H1 (cell line): ENCODE data around the gene TSR3. TPM values are rescaled to one million over a fixed set of nuclear protein-coding genes. Genes with fewer than 3 reads are reported as not detected.

Experiments used
- ASH2L ChIP-seq: fragments of 200-600, 300-600 bp; sonication (generic); IDR thresholded peaks from one replicate; pipeline ENCODE4 v1.7.1; 2017; ENCODE audit warnings: low read length
- CTBP2 ChIP-seq: IDR thresholded peaks from 2 replicates; pipeline ENCODE4 v1.7.0; 2011; ENCODE audit warnings: borderline replicate concordance, mild to moderate bottlenecking, moderate library complexity, mixed read lengths, low read length; ENCODE audit not compliant: insufficient read depth, insufficient read length
- HDAC6 ChIP-seq: IDR thresholded peaks from one replicate; pipeline ENCODE4 v1.7.1; 2012; ENCODE audit warnings: low read depth, mild to moderate bottlenecking, inconsistent platforms, low read length, moderate library complexity
- JUN ChIP-seq: IDR thresholded peaks from 2 replicates; pipeline ENCODE4 v1.6.1; 2011; ENCODE audit warnings: low read depth, mild to moderate bottlenecking, improper control_type of control experiment, low read length
- SAP30 ChIP-seq: fragments of 300-600 bp; sonication (generic); IDR thresholded peaks from 2 replicates; pipeline ENCODE4 v1.7.1; 2012; ENCODE audit warnings: low read length, moderate library complexity, mild to moderate bottlenecking, inconsistent platforms; ENCODE audit not compliant: insufficient read depth, insufficient replicate concordance
- SIN3A ChIP-seq, 2 experiments: IDR thresholded peaks in 1 of 2; conservative IDR thresholded peaks in 1 of 2; 2 replicates each; pipeline ENCODE4 v1.6.1; 2011 to 2012; ENCODE audit warnings: low read length in 2 of 2, improper control_type of control experiment in 1 of 2, low read depth in 1 of 2, mild to moderate bottlenecking in 1 of 2
- SIRT6 ChIP-seq: IDR thresholded peaks from one replicate; pipeline ENCODE4 v1.7.1; 2012; ENCODE audit warnings: low read length, inconsistent platforms
- SRF ChIP-seq: IDR thresholded peaks from 2 replicates; pipeline ENCODE4 v1.6.1; 2011; ENCODE audit warnings: mild to moderate bottlenecking, low read depth, low read length, moderate library complexity
- polyA plus RNA-seq, 7 experiments: library from polyadenylated mRNA; depleted of rRNA in 3 of 7; stranded (reverse) in 5 of 7; unstranded in 2 of 7; fragments of >200 nt in 5 of 7; fragments of 200-250 nt in 2 of 7; gene quantifications; 1 replicate in 5 of 7; 2 replicates in 1 of 7; 4 replicates in 1 of 7; pipeline versions ENCODE4 v1.2.1 to v1.2.3, GENCODE V29; 2011 to 2013; ENCODE audit warnings: missing spikeins in 2 of 7, mixed read lengths in 2 of 7
- total RNA-seq: library from RNA; stranded (reverse); fragmentation: NEBNext Ultra II Directional; extraction: Animal tissue kit (Norgen Biotek cat#: 25700); gene quantifications from 2 replicates; pipeline ENCODE4 v1.2.1, GENCODE V29; 2021
- TF ChIP-seq, protein P1 (sequence below): fragments of 300-600 bp; sonication (generic); IDR thresholded peaks from 2 replicates; pipeline ENCODE4 v1.7.1; 2012; ENCODE audit warnings: low read length, moderate library complexity, mild to moderate bottlenecking, inconsistent platforms; ENCODE audit not compliant: insufficient replicate concordance

Gene TSR3
- total and polyA plus RNA-seq, 2 of the 8 experiments (the other 6 are each of a cell fraction or from before 2014, with no cell fraction given) = 43.1 to 52.3 TPM

DNA sequence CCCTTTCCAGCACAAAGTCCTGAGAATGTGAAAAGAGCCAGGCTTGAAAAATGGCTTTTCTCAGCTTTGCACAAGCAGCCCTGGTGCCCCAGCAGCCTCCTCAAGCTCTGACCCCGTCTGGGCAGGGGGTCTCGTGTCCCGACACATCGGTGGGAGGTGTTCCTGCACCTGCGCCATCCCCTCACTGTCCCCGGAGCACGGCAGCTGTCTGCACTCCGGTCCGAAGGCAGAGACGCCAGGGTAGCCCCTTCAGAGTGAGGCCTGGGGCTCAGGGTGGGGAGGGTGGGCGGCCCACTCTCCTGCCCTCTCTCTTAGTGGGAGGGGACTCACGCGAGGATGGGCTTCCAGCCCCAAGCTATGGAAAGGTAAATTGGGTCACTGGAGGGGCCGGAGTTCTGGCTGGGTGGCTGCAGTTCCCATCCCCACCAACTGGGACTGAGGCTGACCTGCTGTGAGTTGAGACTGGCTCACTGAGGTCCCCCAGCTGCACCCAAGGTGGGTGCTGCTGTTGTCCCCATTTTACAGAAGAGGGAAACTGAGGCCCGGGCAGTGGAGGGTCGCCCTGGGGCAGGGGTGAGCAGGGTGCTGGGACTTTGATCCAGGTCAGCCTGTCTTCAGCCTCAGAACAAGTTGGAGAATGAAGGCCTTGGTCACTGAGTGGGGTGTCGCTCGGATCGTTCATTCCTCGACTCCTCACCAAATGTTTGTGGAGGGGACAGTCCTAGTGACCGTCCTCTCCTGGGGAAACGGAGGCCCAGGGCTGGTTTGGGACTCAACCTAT is 20.6 kb downstream of the TSR3 start (continued):
- TF ChIP-seq, protein P1, sequence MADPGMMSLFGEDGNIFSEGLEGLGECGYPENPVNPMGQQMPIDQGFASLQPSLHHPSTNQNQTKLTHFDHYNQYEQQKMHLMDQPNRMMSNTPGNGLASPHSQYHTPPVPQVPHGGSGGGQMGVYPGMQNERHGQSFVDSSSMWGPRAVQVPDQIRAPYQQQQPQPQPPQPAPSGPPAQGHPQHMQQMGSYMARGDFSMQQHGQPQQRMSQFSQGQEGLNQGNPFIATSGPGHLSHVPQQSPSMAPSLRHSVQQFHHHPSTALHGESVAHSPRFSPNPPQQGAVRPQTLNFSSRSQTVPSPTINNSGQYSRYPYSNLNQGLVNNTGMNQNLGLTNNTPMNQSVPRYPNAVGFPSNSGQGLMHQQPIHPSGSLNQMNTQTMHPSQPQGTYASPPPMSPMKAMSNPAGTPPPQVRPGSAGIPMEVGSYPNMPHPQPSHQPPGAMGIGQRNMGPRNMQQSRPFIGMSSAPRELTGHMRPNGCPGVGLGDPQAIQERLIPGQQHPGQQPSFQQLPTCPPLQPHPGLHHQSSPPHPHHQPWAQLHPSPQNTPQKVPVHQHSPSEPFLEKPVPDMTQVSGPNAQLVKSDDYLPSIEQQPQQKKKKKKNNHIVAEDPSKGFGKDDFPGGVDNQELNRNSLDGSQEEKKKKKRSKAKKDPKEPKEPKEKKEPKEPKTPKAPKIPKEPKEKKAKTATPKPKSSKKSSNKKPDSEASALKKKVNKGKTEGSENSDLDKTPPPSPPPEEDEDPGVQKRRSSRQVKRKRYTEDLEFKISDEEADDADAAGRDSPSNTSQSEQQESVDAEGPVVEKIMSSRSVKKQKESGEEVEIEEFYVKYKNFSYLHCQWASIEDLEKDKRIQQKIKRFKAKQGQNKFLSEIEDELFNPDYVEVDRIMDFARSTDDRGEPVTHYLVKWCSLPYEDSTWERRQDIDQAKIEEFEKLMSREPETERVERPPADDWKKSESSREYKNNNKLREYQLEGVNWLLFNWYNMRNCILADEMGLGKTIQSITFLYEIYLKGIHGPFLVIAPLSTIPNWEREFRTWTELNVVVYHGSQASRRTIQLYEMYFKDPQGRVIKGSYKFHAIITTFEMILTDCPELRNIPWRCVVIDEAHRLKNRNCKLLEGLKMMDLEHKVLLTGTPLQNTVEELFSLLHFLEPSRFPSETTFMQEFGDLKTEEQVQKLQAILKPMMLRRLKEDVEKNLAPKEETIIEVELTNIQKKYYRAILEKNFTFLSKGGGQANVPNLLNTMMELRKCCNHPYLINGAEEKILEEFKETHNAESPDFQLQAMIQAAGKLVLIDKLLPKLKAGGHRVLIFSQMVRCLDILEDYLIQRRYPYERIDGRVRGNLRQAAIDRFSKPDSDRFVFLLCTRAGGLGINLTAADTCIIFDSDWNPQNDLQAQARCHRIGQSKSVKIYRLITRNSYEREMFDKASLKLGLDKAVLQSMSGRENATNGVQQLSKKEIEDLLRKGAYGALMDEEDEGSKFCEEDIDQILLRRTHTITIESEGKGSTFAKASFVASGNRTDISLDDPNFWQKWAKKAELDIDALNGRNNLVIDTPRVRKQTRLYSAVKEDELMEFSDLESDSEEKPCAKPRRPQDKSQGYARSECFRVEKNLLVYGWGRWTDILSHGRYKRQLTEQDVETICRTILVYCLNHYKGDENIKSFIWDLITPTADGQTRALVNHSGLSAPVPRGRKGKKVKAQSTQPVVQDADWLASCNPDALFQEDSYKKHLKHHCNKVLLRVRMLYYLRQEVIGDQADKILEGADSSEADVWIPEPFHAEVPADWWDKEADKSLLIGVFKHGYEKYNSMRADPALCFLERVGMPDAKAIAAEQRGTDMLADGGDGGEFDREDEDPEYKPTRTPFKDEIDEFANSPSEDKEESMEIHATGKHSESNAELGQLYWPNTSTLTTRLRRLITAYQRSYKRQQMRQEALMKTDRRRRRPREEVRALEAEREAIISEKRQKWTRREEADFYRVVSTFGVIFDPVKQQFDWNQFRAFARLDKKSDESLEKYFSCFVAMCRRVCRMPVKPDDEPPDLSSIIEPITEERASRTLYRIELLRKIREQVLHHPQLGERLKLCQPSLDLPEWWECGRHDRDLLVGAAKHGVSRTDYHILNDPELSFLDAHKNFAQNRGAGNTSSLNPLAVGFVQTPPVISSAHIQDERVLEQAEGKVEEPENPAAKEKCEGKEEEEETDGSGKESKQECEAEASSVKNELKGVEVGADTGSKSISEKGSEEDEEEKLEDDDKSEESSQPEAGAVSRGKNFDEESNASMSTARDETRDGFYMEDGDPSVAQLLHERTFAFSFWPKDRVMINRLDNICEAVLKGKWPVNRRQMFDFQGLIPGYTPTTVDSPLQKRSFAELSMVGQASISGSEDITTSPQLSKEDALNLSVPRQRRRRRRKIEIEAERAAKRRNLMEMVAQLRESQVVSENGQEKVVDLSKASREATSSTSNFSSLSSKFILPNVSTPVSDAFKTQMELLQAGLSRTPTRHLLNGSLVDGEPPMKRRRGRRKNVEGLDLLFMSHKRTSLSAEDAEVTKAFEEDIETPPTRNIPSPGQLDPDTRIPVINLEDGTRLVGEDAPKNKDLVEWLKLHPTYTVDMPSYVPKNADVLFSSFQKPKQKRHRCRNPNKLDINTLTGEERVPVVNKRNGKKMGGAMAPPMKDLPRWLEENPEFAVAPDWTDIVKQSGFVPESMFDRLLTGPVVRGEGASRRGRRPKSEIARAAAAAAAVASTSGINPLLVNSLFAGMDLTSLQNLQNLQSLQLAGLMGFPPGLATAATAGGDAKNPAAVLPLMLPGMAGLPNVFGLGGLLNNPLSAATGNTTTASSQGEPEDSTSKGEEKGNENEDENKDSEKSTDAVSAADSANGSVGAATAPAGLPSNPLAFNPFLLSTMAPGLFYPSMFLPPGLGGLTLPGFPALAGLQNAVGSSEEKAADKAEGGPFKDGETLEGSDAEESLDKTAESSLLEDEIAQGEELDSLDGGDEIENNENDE = no peak
- TF ChIP-seq HDAC6 (no peak), CTBP2 (no peak), SRF (no peak), JUN (no peak), SAP30 (no peak), SIN3A (conservative IDR thresholded peaks at IDR 0.05 in 1 of 2, IDR thresholded peaks at IDR 0.05 in 1 of 2; ENCODE audit: low read depth in 1 of 2, low read length in 2 of 2) (no peak), ASH2L (no peak), SIRT6 (no peak)
